HL-60 (cell line): ENCODE results near the gene SLC7A4.

Experiments
- DNase-seq, 2 experiments: peaks; one replicate each; pipeline ENCODE4 v3.0.0-alpha.2; 2010 to 2020; ENCODE audit warnings: low read depth in 1 of 2, low spot score in 1 of 2
- H3K27ac ChIP-seq: fragments of 250-450 bp; sonication (Bioruptor Pico); replicated peaks from 2 replicates; pipeline ENCODE4 v1.5.1; 2020; ENCODE audit warnings: mild to moderate bottlenecking, moderate library complexity
- H3K27me3 ChIP-seq: fragments of 250-450 bp; sonication (Bioruptor Pico); 2 replicates; pipeline ENCODE4 v1.5.1; 2021; ENCODE audit warnings: mild to moderate bottlenecking, moderate library complexity; ENCODE audit not compliant: insufficient read depth, poor library complexity, severe bottlenecking
- H3K4me3 ChIP-seq: replicated peaks from 2 replicates; pipeline ENCODE4 v1.5.1; 2011; ENCODE audit warnings: mild to moderate bottlenecking, control low read depth, low read length; ENCODE audit not compliant: insufficient read depth
- GABPA ChIP-seq: IDR thresholded peaks from 2 replicates; pipeline ENCODE4 v1.6.1; 2012; ENCODE audit warnings: low read depth
- POLR2AphosphoS5 ChIP-seq: IDR thresholded peaks from 2 replicates; pipeline ENCODE4 v1.6.1; 2012; ENCODE audit warnings: low read depth
- REST ChIP-seq: IDR thresholded peaks from 2 replicates; pipeline ENCODE4 v1.6.1; 2012; ENCODE audit warnings: low read depth; ENCODE audit not compliant: insufficient replicate concordance
- SPI1 ChIP-seq: IDR thresholded peaks from 2 replicates; pipeline ENCODE4 v1.6.1; 2012; ENCODE audit warnings: low read depth, mild to moderate bottlenecking, borderline replicate concordance
- TF ChIP-seq, protein P1 (sequence below): IDR thresholded peaks from one replicate; pipeline ENCODE4 v1.5.1; 2011; ENCODE audit warnings: low read length, control low read depth, inconsistent platforms; ENCODE audit not compliant: insufficient read depth

The SLC7A4 gene

DNA sequence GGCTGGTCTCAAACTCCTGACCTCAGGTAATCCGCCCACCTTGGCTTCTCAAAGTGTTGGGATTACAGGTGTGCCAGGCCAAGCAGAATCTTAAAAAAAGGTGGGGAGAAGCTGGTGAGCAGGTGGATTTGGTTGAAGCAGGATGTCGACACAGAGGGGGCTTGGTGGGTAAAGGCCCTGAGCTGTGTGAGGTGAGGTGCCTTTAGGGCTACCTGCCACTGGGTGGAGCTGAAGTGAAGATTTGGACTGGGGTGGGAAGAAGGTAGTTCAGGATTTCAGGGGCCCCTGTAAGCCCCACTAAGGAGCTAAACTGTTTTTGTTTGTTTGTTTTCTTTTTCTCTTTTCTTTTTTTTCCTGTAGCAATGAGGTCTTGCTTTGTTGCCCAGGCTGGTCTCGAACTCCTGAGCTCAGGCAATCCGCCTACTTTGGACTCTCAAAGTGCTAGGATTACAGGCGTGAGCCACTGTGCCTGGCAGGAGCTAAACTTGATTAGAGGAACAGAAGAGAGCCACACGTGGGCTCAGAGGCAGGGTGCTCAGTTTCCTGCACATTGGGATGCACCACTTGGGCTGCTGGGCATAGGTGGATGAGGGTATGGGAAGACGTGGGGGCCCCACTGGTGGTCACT lies 11.4 kb downstream of the SLC7A4 start:
- Histone ChIP-seq H3K27me3 (peaks cover 2% of the 10 kb centered on the region), H3K27ac (no peak overlapping the region), H3K4me3 (no peak overlapping the region)
- no peak for TF ChIP-seq SPI1
- TF ChIP-seq, protein P1, sequence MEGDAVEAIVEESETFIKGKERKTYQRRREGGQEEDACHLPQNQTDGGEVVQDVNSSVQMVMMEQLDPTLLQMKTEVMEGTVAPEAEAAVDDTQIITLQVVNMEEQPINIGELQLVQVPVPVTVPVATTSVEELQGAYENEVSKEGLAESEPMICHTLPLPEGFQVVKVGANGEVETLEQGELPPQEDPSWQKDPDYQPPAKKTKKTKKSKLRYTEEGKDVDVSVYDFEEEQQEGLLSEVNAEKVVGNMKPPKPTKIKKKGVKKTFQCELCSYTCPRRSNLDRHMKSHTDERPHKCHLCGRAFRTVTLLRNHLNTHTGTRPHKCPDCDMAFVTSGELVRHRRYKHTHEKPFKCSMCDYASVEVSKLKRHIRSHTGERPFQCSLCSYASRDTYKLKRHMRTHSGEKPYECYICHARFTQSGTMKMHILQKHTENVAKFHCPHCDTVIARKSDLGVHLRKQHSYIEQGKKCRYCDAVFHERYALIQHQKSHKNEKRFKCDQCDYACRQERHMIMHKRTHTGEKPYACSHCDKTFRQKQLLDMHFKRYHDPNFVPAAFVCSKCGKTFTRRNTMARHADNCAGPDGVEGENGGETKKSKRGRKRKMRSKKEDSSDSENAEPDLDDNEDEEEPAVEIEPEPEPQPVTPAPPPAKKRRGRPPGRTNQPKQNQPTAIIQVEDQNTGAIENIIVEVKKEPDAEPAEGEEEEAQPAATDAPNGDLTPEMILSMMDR, result peak; percentile 31
- TF ChIP-seq POLR2AphosphoS5, result no peak
- peak in 1 of 2 experiments; percentile 16 for DNase-seq

DNA sequence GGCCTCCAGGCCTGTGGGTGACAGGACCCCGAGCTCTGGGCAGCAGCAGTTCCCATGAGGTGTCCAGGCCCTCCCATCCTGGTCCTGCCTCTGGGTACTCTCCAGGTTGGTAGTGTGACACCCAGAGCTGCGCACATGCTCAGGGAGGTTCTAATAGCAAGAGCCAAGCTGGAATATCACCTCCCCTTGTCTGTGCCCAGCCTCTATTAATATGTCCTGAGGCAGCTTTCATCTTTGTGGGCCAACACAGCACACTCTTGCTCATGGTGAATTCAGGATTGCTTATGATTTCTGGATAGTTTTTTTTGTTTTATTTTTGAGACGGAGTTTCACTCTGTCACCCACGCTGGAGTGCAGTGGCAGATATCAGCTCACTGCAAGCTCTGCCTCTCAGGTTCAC lies 14.0 kb downstream of the SLC7A4 start:
- Histone ChIP-seq H3K27ac (no peak overlapping the region), H3K4me3 (no peak overlapping the region), H3K27me3 (peaks cover 23% of the 10 kb centered on the region)
- DNase-seq, result no peak
- TF ChIP-seq GABPA (no peak), SPI1 (no peak), REST (no peak), POLR2AphosphoS5 (no peak)
- TF ChIP-seq, protein P1, result no peak

- TF ChIP-seq POLR2AphosphoS5 (no peak), SPI1 (no peak), REST (no peak), GABPA (no peak)
- TF ChIP-seq, protein P1, result no peak
- peaks cover 24% of the 10 kb centered on the region for H3K27me3 ChIP-seq
Measured at GRCh38 chr22:21016644-21017420, 15.5 kb downstream of the SLC7A4 start.

More at GRCh38 chr22:21016644-21017420, 15.5 kb downstream of the SLC7A4 start:
- Histone ChIP-seq H3K27ac (no peak overlapping the region), H3K4me3 (no peak overlapping the region)
- DNase-seq, result no peak
